ENCODE data around the gene SUGCT. TPM values are rescaled to one million over a fixed set of nuclear protein-coding genes. Genes with fewer than 3 reads are reported as not detected.

SUGCT gene
- total RNA-seq, 3 donors from 2014 or later: 7.6 to 19.1 (median 10.1) TPM

DNA sequence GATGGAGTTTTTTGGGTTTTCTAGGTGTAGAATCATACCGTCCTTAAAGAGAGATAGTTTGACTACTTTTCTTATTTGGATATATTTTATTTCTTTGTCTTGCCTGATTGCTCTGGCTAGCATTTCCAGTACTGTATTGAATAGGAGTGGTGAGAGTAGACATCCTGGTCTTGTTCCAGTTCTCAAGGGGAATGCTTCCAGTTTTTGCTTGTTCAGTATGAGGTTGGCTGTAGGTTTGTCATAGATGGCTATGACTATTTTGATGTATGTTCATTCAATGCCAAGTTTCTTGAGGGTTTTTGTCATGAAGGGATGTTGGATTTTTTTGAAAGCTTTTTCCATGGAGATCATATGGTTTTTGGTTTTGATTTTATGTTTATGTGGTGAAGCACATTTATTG lies 676.9 kb downstream of the SUGCT start:
- DNase-seq: no peak
- H3K4me1 ChIP-seq (ENCODE audit: low read depth): no peaks in the 10 kb centered on the region
- no peak for TF ChIP-seq CTCF (IDR thresholded peaks at IDR 0.05)
- H3K9me3 ChIP-seq: peaks cover 10% of the 10 kb centered on the region
- intact Hi-C loops (cut with DNase I, micrococcal nuclease): no loop called here
- no peaks in the 10 kb centered on the region for H3K36me3 ChIP-seq (ENCODE audit: low read depth)
- no peak overlapping the region for H3K4me3 ChIP-seq
- no peak for ATAC-seq

DNA sequence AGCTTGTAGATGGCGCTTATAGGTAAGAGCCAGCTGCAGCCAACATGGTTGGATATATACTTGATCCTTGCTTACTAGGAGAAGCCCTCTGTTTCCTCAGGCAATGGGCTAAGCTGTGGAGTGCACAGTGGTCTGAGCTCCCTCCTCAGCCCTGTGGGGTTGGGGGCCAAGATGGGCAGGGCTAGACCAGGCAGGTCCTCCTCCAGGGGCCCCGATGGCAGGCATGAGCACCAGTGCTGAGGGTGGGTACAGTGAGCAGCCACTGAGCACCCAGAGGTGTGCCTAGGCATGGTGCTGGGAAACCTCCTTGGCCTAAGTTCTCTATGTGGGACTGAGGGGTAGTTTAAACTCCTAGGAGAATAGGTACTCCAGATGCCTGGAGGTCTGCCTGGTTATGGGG lies 680.2 kb downstream of the SUGCT start:
- DNase-seq (no peak), ATAC-seq (no peak)
- TF ChIP-seq CTCF (IDR thresholded peaks at IDR 0.05): no peak
- H3K9me3 ChIP-seq: peaks cover 10% of the 10 kb centered on the region
- intact Hi-C loops (cut with DNase I, micrococcal nuclease): no loop called here
- H3K36me3 ChIP-seq (ENCODE audit: low read depth): no peaks in the 10 kb centered on the region
- H3K4me1 ChIP-seq (ENCODE audit: low read depth): no peaks in the 10 kb centered on the region
- no peak overlapping the region for H3K4me3 ChIP-seq

- ATAC-seq: no peak
- Histone ChIP-seq H3K36me3 (ENCODE audit: low read depth) (no peaks in the 10 kb centered on the region), H3K4me1 (ENCODE audit: low read depth) (no peaks in the 10 kb centered on the region), H3K9me3 (peaks cover 10% of the 10 kb centered on the region), H3K4me3 (no peak overlapping the region)
- TF ChIP-seq CTCF (IDR thresholded peaks at IDR 0.05): no peak
- intact Hi-C loops (cut with DNase I, micrococcal nuclease): no loop called here
- DNase-seq: no peak
Observed at GRCh38 chr7:40815512-40815911, 680.7 kb downstream of the SUGCT start.

GRCh38 chr7:40822861-40823260 lies 688.1 kb downstream of the SUGCT start:
- H3K36me3 ChIP-seq (ENCODE audit: low read depth): no peaks in the 10 kb centered on the region
- intact Hi-C loops (cut with DNase I, micrococcal nuclease): loop anchor here in 1 of 2 donors (10.0 kb wide), 1 partner anchor 62 kb away; no protein-coding TSS in a partner anchor
- H3K9me3 ChIP-seq: no peaks in the 10 kb centered on the region
- H3K4me1 ChIP-seq (ENCODE audit: low read depth): peaks cover 2% of the 10 kb centered on the region
- DNase-seq: no peak
- TF ChIP-seq CTCF (IDR thresholded peaks at IDR 0.05): no peak
- H3K4me3 ChIP-seq: no peak overlapping the region
- no peak for ATAC-seq

- DNase-seq: no peak
- peak; percentile 94 for ATAC-seq
- intact Hi-C loops (cut with DNase I, micrococcal nuclease): loop anchor here in 1 of 2 donors (10.0 kb wide), 1 partner anchor 60 kb away; no protein-coding TSS in a partner anchor
- Histone ChIP-seq H3K9me3 (no peaks in the 10 kb centered on the region), H3K36me3 (ENCODE audit: low read depth) (no peaks in the 10 kb centered on the region), H3K4me3 (no peak overlapping the region), H3K4me1 (ENCODE audit: low read depth) (peaks cover 2% of the 10 kb centered on the region)
- no peak for TF ChIP-seq CTCF (IDR thresholded peaks at IDR 0.05)
Observed at GRCh38 chr7:40824461-40824860, 689.7 kb downstream of the SUGCT start.
